RWPE2 (cell line): ENCODE data around the gene ADD1.

Experiments
- ATAC-seq: fragments of 200-7000 bp; cut with Tn5 transposase; 3 replicates; pipeline ENCODE4 v1.9.1; 2021; ENCODE audit warnings: low read depth
- DNase-seq: peaks from one replicate; pipeline ENCODE4 v3.0.0-alpha.2; 2020; ENCODE audit warnings: low spot score
- H3K27ac ChIP-seq: fragments of 450-650 bp; 2 replicates; pipeline ENCODE4 v1.5.1; 2017; ENCODE audit warnings: mild to moderate bottlenecking; ENCODE audit not compliant: poor library complexity, severe bottlenecking
- H3K27me3 ChIP-seq: fragments of 250-450 bp; sonication (Bioruptor Pico); 2 replicates; pipeline ENCODE4 v1.5.1; 2021; ENCODE audit warnings: mild to moderate bottlenecking, moderate library complexity; ENCODE audit not compliant: insufficient read depth, poor library complexity, severe bottlenecking
- H3K36me3 ChIP-seq: fragments of 250-450 bp; sonication (Bioruptor Pico); 2 replicates; pipeline ENCODE4 v1.5.1; 2020; ENCODE audit warnings: low read depth, mild to moderate bottlenecking, moderate library complexity
- H3K4me1 ChIP-seq: fragments of 250-450 bp; sonication (Bioruptor Pico); 2 replicates; pipeline ENCODE4 v1.5.1; 2021; ENCODE audit warnings: mild to moderate bottlenecking, moderate library complexity; ENCODE audit not compliant: insufficient read depth, poor library complexity, severe bottlenecking
- H3K4me3 ChIP-seq: fragments of 250-450 bp; sonication (Bioruptor Pico); 2 replicates; pipeline ENCODE4 v1.5.1; 2021; ENCODE audit warnings: mild to moderate bottlenecking, moderate library complexity; ENCODE audit not compliant: severe bottlenecking
- H3K9me3 ChIP-seq: fragments of 250-450 bp; sonication (Bioruptor Pico); 2 replicates; pipeline ENCODE4 v1.5.1; 2021; ENCODE audit warnings: mild to moderate bottlenecking, moderate library complexity; ENCODE audit not compliant: severe bottlenecking
- CTCF ChIP-seq: fragments of 450-650 bp; IDR thresholded peaks from one replicate; pipeline ENCODE4 v1.5.1; 2017; ENCODE audit warnings: mild to moderate bottlenecking, moderate library complexity; ENCODE audit not compliant: poor library complexity, severe bottlenecking

The ADD1 gene

GRCh38 chr4:2929469-2929868, 85.8 kb downstream of the ADD1 start:
- no peaks in the 10 kb centered on the region for H3K27me3 ChIP-seq
- DNase-seq (no peak), ATAC-seq (no peak)
- no peaks in the 10 kb centered on the region for H3K9me3 ChIP-seq
- H3K36me3 ChIP-seq, result peaks cover 78% of the 10 kb centered on the region
- H3K4me1 ChIP-seq, result no peaks in the 10 kb centered on the region
- no peak overlapping the region for H3K27ac ChIP-seq
- H3K4me3 ChIP-seq, result no peak overlapping the region
- TF ChIP-seq CTCF, result no peak

- no peak for DNase-seq
- TF ChIP-seq CTCF, result no peak
- no peak for ATAC-seq
- Histone ChIP-seq H3K27ac (peak overlapping the region; percentile 5), H3K27me3 (no peaks in the 10 kb centered on the region), H3K4me1 (no peaks in the 10 kb centered on the region), H3K36me3 (peaks cover 70% of the 10 kb centered on the region), H3K4me3 (no peak overlapping the region), H3K9me3 (no peaks in the 10 kb centered on the region)
Observed at GRCh38 chr4:2930135-2930757, 86.6 kb downstream of the ADD1 start.

- H3K9me3 ChIP-seq, result no peaks in the 10 kb centered on the region
- H3K4me3 ChIP-seq, result no peak overlapping the region
- no peak for TF ChIP-seq CTCF
- DNase-seq, result peak; percentile 70
- ATAC-seq, result no peak
- H3K36me3 ChIP-seq, result peaks cover 69% of the 10 kb centered on the region
- peak overlapping the region; percentile 5 for H3K27ac ChIP-seq
- no peaks in the 10 kb centered on the region for H3K27me3 ChIP-seq
- no peaks in the 10 kb centered on the region for H3K4me1 ChIP-seq
Observed at GRCh38 chr4:2930758-2931511, 87.3 kb downstream of the ADD1 start.

- no peaks in the 10 kb centered on the region for H3K27me3 ChIP-seq
- peaks cover 7% of the 10 kb centered on the region for H3K4me1 ChIP-seq
- no peak overlapping the region for H3K4me3 ChIP-seq
- no peak for TF ChIP-seq CTCF
- H3K36me3 ChIP-seq, result peaks cover 62% of the 10 kb centered on the region
- ATAC-seq (no peak), DNase-seq (no peak)
- no peak overlapping the region for H3K27ac ChIP-seq
- H3K9me3 ChIP-seq, result no peaks in the 10 kb centered on the region
Observed at GRCh38 chr4:2931512-2932301, 88.1 kb downstream of the ADD1 start.
